Ovary (tissue), 3 donors: Measurements from ENCODE around the gene SH3PXD2A.

Experiments
- CTCF ChIP-seq, 3 donors: fragments of 450-650 bp in 2 of 3; fragments of 200-600 bp in 1 of 3; IDR thresholded peaks; one replicate each; pipeline versions ENCODE4 v1.5.1 to v1.8.0; 2016 to 2022; ENCODE audit warnings: antibody characterized with exemption in 3 of 3, mild to moderate bottlenecking in 1 of 3
- EP300 ChIP-seq: sonication (generic); formaldehyde crosslinking; IDR thresholded peaks from one replicate; pipeline ENCODE4 v1.6.1; 2017; ENCODE audit warnings: antibody characterized with exemption
- POLR2A ChIP-seq: fragments of 450-650 bp; IDR thresholded peaks from one replicate; pipeline ENCODE4 v1.6.1; 2017; ENCODE audit warnings: antibody characterized with exemption, mild to moderate bottlenecking, moderate library complexity
- donor health status: DM: no; HTN: no; CAD: no.

GRCh38 chr10:103762162-103762561, 93.2 kb downstream of the SH3PXD2A start:
- TF ChIP-seq EP300 (no peak), POLR2A (no peak), CTCF (IDR thresholded peaks at IDR 0.05) (no peak)
